SK-N-SH treated with all-trans-retinoic acid at 6 μM for 48 hours (cell line): ENCODE measurements around the gene NASP.

Experiments used
- ATAC-seq: fragments of 200-7000 bp; cut with Tn5 transposase; 3 replicates; pipeline ENCODE4 v1.9.1; 2020; ENCODE audit warnings: mild to moderate bottlenecking, moderate library complexity
- ARNTL ChIP-seq: fragments of 450-650 bp; formaldehyde crosslinking; IDR thresholded peaks from 2 replicates; pipeline ENCODE4 v1.5.0; 2020; ENCODE audit warnings: low read depth, mild to moderate bottlenecking, moderate library complexity, borderline replicate concordance
- BACH2 ChIP-seq: fragments of 250-450 bp; sonication (Bioruptor Pico); IDR thresholded peaks from 2 replicates; pipeline ENCODE4 v1.9.0; 2021; ENCODE audit warnings: mild to moderate bottlenecking, borderline replicate concordance
- CREB5 ChIP-seq: fragments of 250-450 bp; sonication (Bioruptor Pico); IDR thresholded peaks from 2 replicates; pipeline ENCODE4 v1.5.1; 2020; ENCODE audit warnings: low read depth, mild to moderate bottlenecking, moderate library complexity
- CSRNP3 ChIP-seq: fragments of 250-450 bp; sonication (Bioruptor Pico); IDR thresholded peaks from 2 replicates; pipeline ENCODE4 v1.5.1; 2021; ENCODE audit warnings: mild to moderate bottlenecking, moderate library complexity
- GLIS3 ChIP-seq: fragments of 250-450 bp; sonication (Bioruptor Pico); IDR thresholded peaks from 2 replicates; pipeline ENCODE4 v1.5.0; 2020; ENCODE audit warnings: mild to moderate bottlenecking, moderate library complexity
- OSR1 ChIP-seq: fragments of 250-450 bp; sonication (Bioruptor Pico); IDR thresholded peaks from 2 replicates; pipeline ENCODE4 v1.8.0; 2022; ENCODE audit warnings: moderate library complexity, mild to moderate bottlenecking, inconsistent platforms
- PPARA ChIP-seq: fragments of 250-450 bp; sonication (Bioruptor Pico); IDR thresholded peaks from 2 replicates; pipeline ENCODE4 v1.5.0; 2020; ENCODE audit warnings: mild to moderate bottlenecking, borderline replicate concordance
- RARB ChIP-seq: fragments of 250-450 bp; sonication (Bioruptor Pico); IDR thresholded peaks from 2 replicates; pipeline ENCODE4 v1.8.0; 2021; ENCODE audit warnings: mild to moderate bottlenecking, moderate library complexity
- TCF4 ChIP-seq: fragments of 250-450 bp; sonication (Bioruptor Pico); IDR thresholded peaks from 2 replicates; pipeline ENCODE4 v1.8.0; 2021; ENCODE audit warnings: mild to moderate bottlenecking, moderate library complexity, borderline replicate concordance
- TOX ChIP-seq: fragments of 250-450 bp; sonication (Bioruptor Pico); IDR thresholded peaks from 2 replicates; pipeline ENCODE4 v1.8.0; 2021; ENCODE audit warnings: mild to moderate bottlenecking, moderate library complexity, borderline replicate concordance
- ZFP3 ChIP-seq: fragments of 250-450 bp; sonication (Bioruptor Pico); IDR thresholded peaks from 2 replicates; pipeline ENCODE4 v1.5.0; 2020; ENCODE audit warnings: mild to moderate bottlenecking, moderate library complexity
- ZFP30 ChIP-seq: fragments of 450-650 bp; formaldehyde crosslinking; IDR thresholded peaks from 2 replicates; pipeline ENCODE4 v1.5.0; 2022; ENCODE audit warnings: mild to moderate bottlenecking, moderate library complexity
- ZNF565 ChIP-seq: fragments of 450-650 bp; formaldehyde crosslinking; conservative IDR thresholded peaks from 2 replicates; pipeline ENCODE4 v1.5.0; 2020; ENCODE audit warnings: low read depth, mild to moderate bottlenecking, moderate library complexity
- ZNF70 ChIP-seq: fragments of 450-650 bp; formaldehyde crosslinking; IDR thresholded peaks from 2 replicates; pipeline ENCODE4 v1.5.0; 2020; ENCODE audit warnings: mild to moderate bottlenecking, moderate library complexity
- ZNF8 ChIP-seq: fragments of 450-650 bp; formaldehyde crosslinking; IDR thresholded peaks from 2 replicates; pipeline ENCODE4 v1.5.0; 2020; ENCODE audit warnings: mild to moderate bottlenecking, moderate library complexity
- TF ChIP-seq, protein P1 (sequence below): fragments of 250-450 bp; sonication (Bioruptor Pico); IDR thresholded peaks from 2 replicates; pipeline ENCODE4 v1.5.0; 2020; ENCODE audit warnings: mild to moderate bottlenecking, moderate library complexity

The NASP gene

GRCh38 chr1:45621895-45622523, 38.2 kb downstream of the NASP start:
- TF ChIP-seq RARB (CRISPR knock-in tag) (no peak), ZFP30 (CRISPR knock-in tag) (no peak), BACH2 (CRISPR knock-in tag) (no peak), ZFP3 (CRISPR knock-in tag) (no peak), TOX (CRISPR knock-in tag) (no peak), TCF4 (CRISPR knock-in tag) (no peak), ZNF8 (CRISPR knock-in tag) (no peak), OSR1 (CRISPR knock-in tag) (no peak), CREB5 (CRISPR knock-in tag) (no peak)
- TF ChIP-seq, protein P1, sequence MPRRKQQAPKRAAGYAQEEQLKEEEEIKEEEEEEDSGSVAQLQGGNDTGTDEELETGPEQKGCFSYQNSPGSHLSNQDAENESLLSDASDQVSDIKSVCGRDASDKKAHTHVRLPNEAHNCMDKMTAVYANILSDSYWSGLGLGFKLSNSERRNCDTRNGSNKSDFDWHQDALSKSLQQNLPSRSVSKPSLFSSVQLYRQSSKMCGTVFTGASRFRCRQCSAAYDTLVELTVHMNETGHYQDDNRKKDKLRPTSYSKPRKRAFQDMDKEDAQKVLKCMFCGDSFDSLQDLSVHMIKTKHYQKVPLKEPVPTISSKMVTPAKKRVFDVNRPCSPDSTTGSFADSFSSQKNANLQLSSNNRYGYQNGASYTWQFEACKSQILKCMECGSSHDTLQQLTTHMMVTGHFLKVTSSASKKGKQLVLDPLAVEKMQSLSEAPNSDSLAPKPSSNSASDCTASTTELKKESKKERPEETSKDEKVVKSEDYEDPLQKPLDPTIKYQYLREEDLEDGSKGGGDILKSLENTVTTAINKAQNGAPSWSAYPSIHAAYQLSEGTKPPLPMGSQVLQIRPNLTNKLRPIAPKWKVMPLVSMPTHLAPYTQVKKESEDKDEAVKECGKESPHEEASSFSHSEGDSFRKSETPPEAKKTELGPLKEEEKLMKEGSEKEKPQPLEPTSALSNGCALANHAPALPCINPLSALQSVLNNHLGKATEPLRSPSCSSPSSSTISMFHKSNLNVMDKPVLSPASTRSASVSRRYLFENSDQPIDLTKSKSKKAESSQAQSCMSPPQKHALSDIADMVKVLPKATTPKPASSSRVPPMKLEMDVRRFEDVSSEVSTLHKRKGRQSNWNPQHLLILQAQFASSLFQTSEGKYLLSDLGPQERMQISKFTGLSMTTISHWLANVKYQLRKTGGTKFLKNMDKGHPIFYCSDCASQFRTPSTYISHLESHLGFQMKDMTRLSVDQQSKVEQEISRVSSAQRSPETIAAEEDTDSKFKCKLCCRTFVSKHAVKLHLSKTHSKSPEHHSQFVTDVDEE (CRISPR knock-in tag), result no peak
- ATAC-seq, result peak; percentile 2; the same call in 1 of the 3 replicates

- TF ChIP-seq ZFP3 (CRISPR knock-in tag), result no peak
- TF ChIP-seq ARNTL (CRISPR knock-in tag), result no peak
- TF ChIP-seq, protein P1 (CRISPR knock-in tag), result no peak
- no peak for TF ChIP-seq PPARA (CRISPR knock-in tag)
- TF ChIP-seq TOX (CRISPR knock-in tag), result no peak
- TF ChIP-seq ZNF70 (CRISPR knock-in tag), result no peak
- TF ChIP-seq CREB5 (CRISPR knock-in tag), result no peak
- TF ChIP-seq ZFP30 (CRISPR knock-in tag), result no peak
- no peak for TF ChIP-seq BACH2 (CRISPR knock-in tag)
- no peak for TF ChIP-seq ZNF565
- no peak for TF ChIP-seq ZNF8 (CRISPR knock-in tag)
- ATAC-seq, result no peak; the same call in 2 of the 3 replicates
Observed at GRCh38 chr1:45622524-45623394, 38.9 kb downstream of the NASP start.

DNA sequence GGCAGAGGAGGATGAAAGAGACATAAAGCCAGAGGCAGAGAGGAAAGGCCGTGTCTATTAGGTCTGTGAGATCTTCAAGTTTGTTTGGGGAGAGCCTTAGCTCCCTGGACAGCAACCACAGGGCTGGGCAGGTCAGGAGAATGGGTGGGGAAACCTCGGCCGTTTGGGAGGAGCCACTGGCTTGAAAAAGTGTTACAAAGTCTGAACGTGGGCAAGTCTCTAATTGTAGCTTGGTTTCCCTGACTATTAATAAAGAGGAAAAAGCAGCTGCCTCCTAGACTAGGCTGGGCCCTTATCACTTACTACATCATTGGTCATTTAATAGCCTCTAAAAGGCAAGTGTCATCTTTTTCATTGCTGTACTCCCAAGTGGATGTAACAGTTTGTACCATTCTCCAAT, 40.1 kb downstream of the NASP start, which contains the start of gene CCDC17:
CCDC17 (minus strand) TSS at position 83 of the 400 bp plus-strand sequence. CDS start 145 bp downstream, outside the sequence.
- TF ChIP-seq GLIS3 (CRISPR knock-in tag) (no peak), CSRNP3 (CRISPR knock-in tag) (no peak), ARNTL (CRISPR knock-in tag) (no peak), RARB (CRISPR knock-in tag) (no peak), OSR1 (CRISPR knock-in tag) (no peak), BACH2 (CRISPR knock-in tag) (no peak)
- ATAC-seq, result no peak
